ENCODE data around the gene EIF4EBP2. TPM values are rescaled to one million over a fixed set of nuclear protein-coding genes. Genes with fewer than 3 reads are reported as not detected.

EIF4EBP2 gene
- total and polyA plus RNA-seq, 2 donors (not counting 3 experiments of a cell fraction or from before 2014, with no cell fraction given): 18.2 to 47.0 TPM

GRCh38 chr10:70445718-70446657, 42.0 kb downstream of the EIF4EBP2 start:
- H3K79me2 ChIP-seq (ENCODE audit: control insufficient read depth, insufficient read depth, low read length): no peaks in the 10 kb centered on the region
- no peak overlapping the region for H2AFZ ChIP-seq (ENCODE audit: low read depth, low read length)
- dilution Hi-C loops (cut with MboI; ENCODE audit: extremely low pct_ligation_motif_present, low sequenced_read_pairs): no loop called here
- H3K27me3 ChIP-seq (ENCODE audit: control insufficient read depth in 2 of 2, insufficient read depth in 2 of 2, low read length in 2 of 2): peaks cover 20 to 24% of the 10 kb centered on the region in 2 experiments
- H3K4me3 ChIP-seq (replicated peaks in 1 of 3; ENCODE audit: insufficient read depth in 1 of 3, low read depth in 1 of 3, low read length in 3 of 3): no peak overlapping the region
- BruUV-seq (replicated peaks): no TSS peak
- no peak for TF ChIP-seq GATA2 (IDR thresholded peaks at IDR 0.05; ENCODE audit: insufficient read depth, insufficient read length, low read depth, low read length)
- TF ChIP-seq MAX (IDR thresholded peaks at IDR 0.05; ENCODE audit: insufficient read depth, insufficient read length): no peak
- TF ChIP-seq MYC (IDR thresholded peaks at IDR 0.05; ENCODE audit: low read depth, low read length): no peak
- ChIA-PET POLR2A (interaction anchor here (0.9 kb wide), 1 partner anchor 41 kb away, joined by 3 read pairs; no protein-coding TSS in a partner anchor), CTCF (interaction anchor here (1.5 to 2.0 kb wide), 4 partner anchors 13 to 224 kb away, joined by 5 to 9 read pairs (median 6); partner anchors contain the start of gene EIF4EBP2)
- H3K9me1 ChIP-seq (replicated peaks; ENCODE audit: control insufficient read depth, extremely low read depth, insufficient read depth, low read length): no peaks in the 10 kb centered on the region
- no peak overlapping the region for H3K9ac ChIP-seq (replicated peaks; ENCODE audit: extremely low read depth, insufficient read depth, low read length)
- no peaks in the 10 kb centered on the region for H4K20me1 ChIP-seq (replicated peaks; ENCODE audit: control insufficient read depth, extremely low read depth, insufficient read depth, low read length)
- H3K4me2 ChIP-seq (ENCODE audit: insufficient read depth, low read length): no peak overlapping the region
- no peaks in the 10 kb centered on the region for H3K9me3 ChIP-seq (replicated peaks; ENCODE audit: control insufficient read depth, insufficient read depth, low read length)
- FAIRE-seq (no peak), DNase-seq (ENCODE audit: low read depth, low spot score) (no peak)
- no peaks in the 10 kb centered on the region for H3K4me1 ChIP-seq (ENCODE audit: control insufficient read depth, extremely low read depth, insufficient read depth, low read length)
- intact Hi-C loops (cut with micrococcal nuclease): no loop called here
- H3K36me3 ChIP-seq (ENCODE audit: control insufficient read depth in 2 of 2, extremely low read depth in 1 of 2, insufficient read depth in 2 of 2, low read length in 2 of 2): no peaks in the 10 kb centered on the region
- H3K27ac ChIP-seq (ENCODE audit: insufficient read depth, low read depth, low read length): no peak overlapping the region

- Histone ChIP-seq H3K9me3 (replicated peaks; ENCODE audit: control insufficient read depth, insufficient read depth, low read length) (no peaks in the 10 kb centered on the region), H3K36me3 (ENCODE audit: control insufficient read depth in 2 of 2, extremely low read depth in 1 of 2, insufficient read depth in 2 of 2, low read length in 2 of 2) (no peaks in the 10 kb centered on the region), H3K4me2 (ENCODE audit: insufficient read depth, low read length) (no peak overlapping the region), H3K27me3 (ENCODE audit: control insufficient read depth in 2 of 2, insufficient read depth in 2 of 2, low read length in 2 of 2) (peaks cover 3 to 4% of the 10 kb centered on the region in 2 experiments), H3K79me2 (ENCODE audit: control insufficient read depth, insufficient read depth, low read length) (no peaks in the 10 kb centered on the region), H2AFZ (ENCODE audit: low read depth, low read length) (no peak overlapping the region), H3K4me1 (ENCODE audit: control insufficient read depth, extremely low read depth, insufficient read depth, low read length) (no peaks in the 10 kb centered on the region), H3K27ac (ENCODE audit: insufficient read depth, low read depth, low read length) (no peak overlapping the region), H3K4me3 (replicated peaks in 1 of 3; ENCODE audit: insufficient read depth in 1 of 3, low read depth in 1 of 3, low read length in 3 of 3) (no peak overlapping the region), H4K20me1 (replicated peaks; ENCODE audit: control insufficient read depth, extremely low read depth, insufficient read depth, low read length) (no peaks in the 10 kb centered on the region), H3K9ac (replicated peaks; ENCODE audit: extremely low read depth, insufficient read depth, low read length) (no peak overlapping the region), H3K9me1 (replicated peaks; ENCODE audit: control insufficient read depth, extremely low read depth, insufficient read depth, low read length) (no peaks in the 10 kb centered on the region)
- FAIRE-seq (no peak), DNase-seq (ENCODE audit: low read depth, low spot score) (no peak)
- CTCF ChIA-PET: interaction anchor here (0.8 kb wide), 1 partner anchor 227 kb away, joined by 3 read pairs; no protein-coding TSS in a partner anchor
- intact Hi-C loops (cut with micrococcal nuclease): no loop called here
- BruUV-seq (replicated peaks): no TSS peak
- TF ChIP-seq JUN (IDR thresholded peaks at IDR 0.05; ENCODE audit: borderline replicate concordance, insufficient read depth, insufficient read length, low read depth): no peak
- no peak for TF ChIP-seq POLR2AphosphoS5 (IDR thresholded peaks at IDR 0.05; ENCODE audit: insufficient read depth, low read depth, low read length)
- no peak for TF ChIP-seq CTCF (IDR thresholded peaks at IDR 0.05; ENCODE audit: extremely low read depth in 1 of 2, insufficient read depth in 1 of 2, low read depth in 1 of 2, low read length in 2 of 2)
- no peak for TF ChIP-seq POLR2A (IDR thresholded peaks at IDR 0.05; ENCODE audit: low read depth, low read length)
- TF ChIP-seq MYC (IDR thresholded peaks at IDR 0.05; ENCODE audit: low read depth, low read length): no peak
- POLR2A ChIA-PET: no interaction called here
- dilution Hi-C loops (cut with MboI; ENCODE audit: extremely low pct_ligation_motif_present, low sequenced_read_pairs): no loop called here
Observed at GRCh38 chr10:70448236-70448635, 44.3 kb downstream of the EIF4EBP2 start.

Measured in endothelial cell of umbilical vein (primary cell).